A172 (cell line): Measurements from ENCODE around the gene QSOX1. TPM values are rescaled to one million over a fixed set of nuclear protein-coding genes. Genes with fewer than 3 reads are reported as not detected.

ENCODE experiments used
- DNase-seq: peaks from one replicate; pipeline ENCODE4 v3.0.0-alpha.2; 2015; ENCODE audit warnings: low spot score
- total RNA-seq: library from RNA; depleted of rRNA; stranded (reverse); fragments of >200 nt; shearing (Covaris generic); gene quantifications from 2 replicates; pipeline ENCODE4 v1.2.3, GENCODE V29; 2014

QSOX1 gene
- total RNA-seq, 1 experiment from 2014 or later = 273 TPM

- no peak for DNase-seq
Observed at GRCh38 chr1:180170546-180171151, 16.0 kb downstream of the QSOX1 start.

DNA sequence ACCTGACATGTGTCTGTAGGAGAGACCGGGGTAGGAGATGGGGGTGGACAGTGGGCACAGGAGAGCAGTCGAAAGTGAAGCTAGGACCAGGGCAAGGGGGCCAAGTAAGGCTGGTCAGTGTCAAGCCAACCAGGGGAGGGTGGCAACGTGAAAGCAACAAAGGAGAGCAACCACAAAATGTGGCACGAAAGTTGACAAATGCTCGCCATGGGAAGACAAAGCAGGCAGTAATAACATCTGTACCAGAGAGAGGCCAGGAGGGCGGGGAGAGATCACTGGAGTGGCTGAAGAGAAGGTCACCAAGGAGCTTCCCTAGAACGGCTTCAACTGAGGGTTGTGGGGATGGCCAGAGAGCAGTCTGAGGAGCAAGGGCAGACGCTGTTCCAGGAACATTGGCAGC is 17.0 kb downstream of the QSOX1 start:
- no peak for DNase-seq

GRCh38 chr1:180173451-180173850 is 18.8 kb downstream of the QSOX1 start:
- no peak for DNase-seq

DNA sequence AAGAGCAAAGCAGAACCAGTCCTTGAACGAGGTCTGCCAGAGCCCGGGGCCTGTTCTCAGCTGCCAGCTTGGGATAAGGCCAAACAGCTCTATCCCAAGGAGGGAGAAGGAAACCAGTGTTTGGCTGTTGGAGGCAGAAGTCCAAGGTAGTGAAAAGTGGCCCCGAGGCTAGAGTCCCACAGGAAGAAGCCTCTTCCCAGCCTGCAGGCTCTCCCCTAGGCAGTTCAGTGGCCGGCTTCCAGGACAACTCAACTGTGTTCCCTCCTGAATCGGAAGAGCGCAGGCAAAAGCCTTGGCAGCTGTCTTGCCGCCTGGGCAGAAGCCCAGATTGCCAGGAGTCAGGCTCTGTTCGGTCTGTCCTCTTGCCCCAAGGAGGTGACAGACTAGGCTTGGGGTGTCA is 19.3 kb downstream of the QSOX1 start:
- no peak for DNase-seq

DNA sequence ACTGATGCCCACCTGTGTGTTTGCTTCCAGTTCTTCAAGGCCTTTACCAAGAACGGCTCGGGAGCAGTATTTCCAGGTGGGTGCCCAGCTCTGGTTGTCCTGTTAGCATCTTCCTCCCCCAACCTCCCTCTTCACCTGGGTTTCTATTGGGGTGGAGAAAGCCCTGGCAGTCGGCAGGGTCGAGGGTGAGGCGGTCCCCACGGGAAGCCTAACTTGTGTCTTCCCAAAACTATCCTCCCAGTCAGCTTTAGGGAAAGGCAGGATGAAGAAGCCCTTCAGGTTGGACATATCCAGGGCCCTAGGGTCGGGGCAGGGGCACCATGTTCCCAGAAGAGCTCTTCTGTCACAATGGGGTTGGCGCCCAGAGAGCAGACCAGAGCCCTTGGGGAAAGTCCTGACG is 20.6 kb downstream of the QSOX1 start:
- no peak for DNase-seq

DNA sequence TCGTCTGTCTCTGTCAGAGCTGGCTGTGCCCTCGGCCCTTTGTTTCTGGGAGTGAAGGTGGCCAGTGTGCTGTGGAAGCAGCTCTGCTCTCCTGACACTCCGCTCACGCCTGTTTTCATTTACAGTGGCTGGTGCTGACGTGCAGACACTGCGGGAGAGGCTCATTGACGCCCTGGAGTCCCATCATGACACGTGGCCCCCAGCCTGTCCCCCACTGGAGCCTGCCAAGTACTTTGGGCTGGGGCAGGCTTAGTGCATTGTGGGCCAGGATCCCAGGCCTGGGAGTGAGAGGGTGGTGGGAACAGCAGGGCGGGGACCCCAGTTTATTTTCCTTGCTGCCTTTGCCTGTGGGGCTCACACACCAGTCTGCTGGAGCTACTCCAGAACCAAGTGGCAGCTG is 21.1 kb downstream of the QSOX1 start:
- no peak for DNase-seq

DNA sequence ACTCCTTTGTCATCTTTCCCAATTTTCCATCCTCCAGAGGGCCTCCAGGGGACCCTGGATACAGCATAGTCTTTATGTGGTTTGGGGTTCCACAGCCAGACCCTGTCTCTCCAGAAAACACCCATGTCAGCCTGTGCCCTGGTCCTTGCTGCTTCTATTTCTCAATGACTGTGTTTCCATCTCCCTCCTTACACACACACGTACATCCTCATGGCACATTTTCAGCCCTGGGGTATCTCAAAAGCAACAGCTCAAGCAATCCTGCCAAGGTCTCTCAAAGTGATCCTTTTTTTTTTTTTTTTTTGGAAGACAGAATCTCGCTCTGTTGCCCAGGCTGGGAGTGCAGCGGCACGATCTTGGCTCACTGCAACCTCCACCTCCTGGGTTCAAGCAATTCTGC is 22.3 kb downstream of the QSOX1 start:
- no peak for DNase-seq

DNA sequence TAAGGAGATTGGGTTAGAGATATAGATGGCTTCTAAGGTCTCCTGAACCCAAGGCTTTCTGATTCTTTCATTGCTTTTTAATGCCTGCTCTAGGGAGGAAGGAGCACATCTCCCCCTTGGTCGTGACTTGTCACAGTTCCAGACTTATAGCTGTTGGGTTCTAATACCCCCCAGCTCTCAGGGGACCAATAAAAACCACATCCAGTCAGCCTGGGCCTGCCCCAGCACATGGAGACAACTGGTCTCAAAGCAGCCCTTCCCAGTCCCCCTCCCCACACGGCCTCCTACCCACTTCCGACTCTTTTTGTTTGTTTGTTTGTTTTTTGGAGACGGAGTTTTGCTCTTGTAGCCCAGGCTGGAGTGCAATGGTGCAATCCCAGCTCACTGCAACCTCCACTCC is 23.3 kb downstream of the QSOX1 start:
- DNase-seq = no peak

- peak; percentile 49 for DNase-seq
Observed at GRCh38 chr1:180178511-180179161, 24.0 kb downstream of the QSOX1 start.

DNA sequence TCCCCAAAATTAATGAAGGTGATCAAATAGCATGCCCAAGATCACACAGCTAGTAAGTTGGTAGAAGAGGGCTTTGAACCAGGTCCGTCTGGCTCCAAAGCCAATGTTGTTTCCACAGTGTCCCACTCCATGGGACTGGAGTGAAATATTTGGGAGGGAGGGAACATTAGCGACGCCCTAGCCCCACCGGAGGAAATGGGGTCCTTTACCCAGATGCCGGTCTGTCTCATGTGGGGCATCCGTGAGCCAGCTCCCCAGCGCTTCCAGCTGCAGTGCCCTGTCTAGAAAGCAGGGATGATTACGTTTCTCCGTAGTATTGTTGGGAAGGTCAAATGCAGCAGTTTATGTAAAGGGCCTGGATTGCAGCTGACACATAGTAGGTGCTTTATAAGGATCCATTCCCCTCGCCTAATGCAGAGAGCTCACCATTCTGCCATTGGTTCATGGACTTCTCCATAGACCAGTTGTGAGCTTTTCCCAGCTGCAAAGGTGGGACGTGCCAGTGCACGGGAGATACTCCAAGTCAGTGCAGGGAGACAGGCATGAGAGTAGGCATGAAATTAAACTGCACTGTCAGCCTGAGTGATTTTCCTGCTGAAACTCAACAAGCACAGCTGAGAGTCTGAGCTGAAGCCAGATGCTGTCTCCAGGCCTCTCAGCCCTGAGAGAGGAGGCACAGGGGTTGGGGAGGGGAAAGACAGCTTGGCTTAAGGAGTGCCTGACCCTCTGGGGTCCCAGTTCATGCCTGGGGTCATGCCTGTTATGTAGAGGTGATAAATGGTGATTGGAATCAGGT is 24.7 kb downstream of the QSOX1 start:
- no peak for DNase-seq

- DNase-seq = peak; percentile 33
Observed at GRCh38 chr1:180181048-180181447, 26.4 kb downstream of the QSOX1 start.

DNA sequence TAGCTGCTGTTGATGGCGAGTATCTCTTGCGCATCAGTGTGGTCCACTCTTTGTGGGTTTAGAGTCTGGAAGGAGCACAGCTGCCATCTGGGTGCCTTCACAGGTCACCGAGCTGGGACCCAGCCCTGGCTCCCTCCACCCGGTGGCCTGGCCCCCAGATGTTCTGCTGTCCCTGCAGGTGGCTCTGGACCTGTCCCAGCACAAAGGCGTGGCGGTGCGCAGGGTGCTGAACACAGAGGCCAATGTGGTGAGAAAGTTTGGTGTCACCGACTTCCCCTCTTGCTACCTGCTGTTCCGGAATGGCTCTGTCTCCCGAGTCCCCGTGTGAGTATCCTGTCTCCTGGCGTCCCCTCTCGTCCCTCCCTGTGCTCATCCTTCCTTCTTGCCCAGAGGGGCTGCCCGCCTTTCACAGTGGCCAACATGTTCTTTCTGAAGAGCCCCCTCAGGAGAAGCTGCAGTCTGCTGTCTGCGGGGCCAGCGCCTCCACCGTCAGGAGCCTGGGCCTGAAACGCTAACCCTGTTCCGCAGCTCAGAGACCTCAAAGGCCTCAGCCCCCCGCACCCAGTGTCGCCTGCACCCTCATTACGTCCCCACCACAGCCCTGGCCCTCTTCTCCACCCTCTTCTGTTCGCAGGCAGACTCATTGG is 27.4 kb downstream of the QSOX1 start:
- DNase-seq = no peak

DNA sequence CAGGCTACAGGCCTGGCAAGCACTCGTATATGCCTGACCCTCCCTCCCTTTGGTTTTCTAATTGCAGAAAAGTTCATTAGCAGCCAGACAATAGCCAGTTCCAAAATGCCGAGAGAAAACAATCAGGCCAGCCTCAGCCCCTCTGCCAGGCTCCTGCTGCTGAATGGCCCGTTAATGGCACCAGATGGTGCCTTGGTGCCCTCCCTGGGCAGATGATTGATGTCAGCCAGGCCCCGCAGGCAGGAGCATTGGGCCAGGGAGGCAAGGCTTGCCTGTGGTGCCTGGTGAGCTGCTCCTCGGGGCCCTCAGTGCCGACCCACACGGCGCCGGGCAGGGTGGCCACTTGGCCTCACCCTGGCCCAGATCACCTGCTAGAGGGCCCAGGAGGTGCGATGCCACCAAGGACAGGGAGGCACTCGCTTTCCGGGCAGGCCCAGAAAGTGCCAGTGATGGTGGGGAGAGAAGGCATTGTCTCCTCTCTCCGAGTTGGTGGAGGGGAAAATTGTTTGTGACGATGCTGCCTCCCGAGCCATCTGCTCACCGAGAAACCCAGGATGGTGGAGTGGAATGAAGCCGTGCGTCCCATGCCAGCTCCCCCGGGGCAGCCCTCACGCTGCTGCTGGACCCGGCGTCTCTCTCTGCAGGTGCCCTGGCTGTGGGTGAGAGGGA is 28.1 kb downstream of the QSOX1 start:
- DNase-seq = no peak

DNA sequence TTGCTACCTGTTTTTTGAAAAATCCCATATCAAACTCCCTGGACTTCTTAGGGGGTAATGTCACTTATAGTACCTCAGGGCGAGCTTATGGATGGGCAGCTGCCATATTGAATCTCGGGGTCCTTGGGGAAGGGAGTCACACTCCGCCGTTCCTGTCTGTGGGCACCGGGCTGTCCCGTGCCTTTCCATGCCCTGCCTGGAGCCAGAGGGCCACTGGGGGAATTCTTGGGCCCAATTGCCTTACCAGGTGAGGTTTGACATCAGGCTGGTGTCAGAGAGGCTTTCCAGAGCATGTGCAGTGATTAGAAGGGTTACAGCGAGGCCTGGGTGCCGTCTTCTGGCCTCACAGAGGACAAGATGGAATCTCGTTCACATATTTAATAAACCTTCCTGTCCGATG is 28.8 kb downstream of the QSOX1 start:
- no peak for DNase-seq

DNA sequence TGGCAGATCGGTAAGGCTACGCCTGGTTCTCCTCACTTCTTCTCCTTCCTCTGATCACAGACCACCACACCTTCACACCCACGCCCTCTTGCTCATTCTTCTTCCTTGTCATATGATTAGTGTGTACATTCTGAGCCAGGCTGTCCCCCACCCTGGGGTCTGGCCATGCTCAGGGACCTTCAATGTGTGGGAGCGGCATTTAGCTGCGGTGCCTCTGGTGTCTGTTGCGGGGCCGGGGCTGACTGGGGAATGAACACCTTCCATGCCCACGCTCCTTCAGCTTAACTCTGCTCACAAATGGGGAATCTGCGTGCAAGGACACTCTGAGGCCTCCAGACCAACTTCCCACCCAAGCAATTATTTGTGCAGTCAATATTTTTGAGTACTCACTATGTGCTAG is 29.4 kb downstream of the QSOX1 start:
- no peak for DNase-seq

DNA sequence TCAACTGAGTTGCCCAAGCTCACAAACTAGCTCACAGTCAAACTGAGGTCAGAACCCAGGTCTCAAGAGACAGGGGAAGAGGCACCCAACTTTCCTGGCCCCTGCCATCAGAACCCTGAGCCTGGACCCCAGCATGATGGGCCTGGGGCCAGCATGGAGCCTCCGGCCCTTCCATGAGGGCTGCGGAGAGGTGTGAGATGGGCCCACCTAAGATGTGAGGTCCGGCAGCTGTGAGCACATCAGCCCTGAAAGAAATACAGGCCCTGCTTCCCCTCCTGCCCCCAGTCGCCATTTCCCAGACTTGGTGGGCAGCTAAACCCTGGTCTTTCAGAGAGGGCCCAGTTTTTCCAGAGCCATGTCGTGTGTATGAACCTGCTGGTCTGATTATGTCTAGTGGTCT is 30.6 kb downstream of the QSOX1 start:
- DNase-seq = no peak

- no peak for DNase-seq
Observed at GRCh38 chr1:180185971-180186645, 31.4 kb downstream of the QSOX1 start.

DNA sequence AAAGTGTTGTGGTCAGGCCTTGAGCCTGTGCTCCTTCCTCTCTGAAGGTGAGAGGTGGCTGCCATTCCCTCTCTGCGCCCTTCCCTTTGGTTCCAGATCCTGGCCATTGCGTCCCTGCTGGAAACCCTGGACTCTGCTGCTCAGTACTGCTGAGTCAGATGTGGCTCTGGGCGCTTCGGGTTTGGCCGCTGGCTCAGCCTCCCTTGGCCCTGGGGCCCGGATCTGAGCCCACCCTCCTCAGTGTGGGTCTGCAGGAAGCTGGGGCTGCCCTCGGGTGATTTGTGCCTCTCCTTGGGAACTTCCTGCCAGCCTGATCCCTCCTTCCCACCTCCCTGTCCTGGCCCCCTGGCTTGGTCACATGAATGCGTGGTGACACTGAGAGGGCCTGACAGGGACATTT is 32.2 kb downstream of the QSOX1 start:
- DNase-seq = no peak

DNA sequence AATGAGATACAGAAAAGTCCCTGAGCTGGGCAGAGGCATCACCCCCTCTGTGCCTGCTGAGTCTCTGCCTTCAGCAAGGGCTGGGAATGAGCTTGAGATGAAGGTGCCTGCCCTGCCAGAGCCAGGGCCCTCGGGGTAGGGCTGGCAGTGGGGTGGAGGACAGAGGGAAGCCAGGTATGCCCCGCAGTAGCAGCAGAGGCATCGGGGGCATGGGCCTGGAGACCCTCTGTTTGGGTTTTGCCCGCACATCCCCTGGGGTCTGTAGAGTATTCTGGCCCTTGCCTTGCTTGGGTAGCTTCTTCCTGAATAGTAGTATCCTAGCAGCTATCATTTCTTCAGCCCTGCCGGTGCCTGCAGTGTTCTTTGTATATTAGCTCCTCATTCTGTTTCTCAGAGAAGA is 33.0 kb downstream of the QSOX1 start:
- DNase-seq = no peak

GRCh38 chr1:180188091-180188506 is 33.4 kb downstream of the QSOX1 start:
- DNase-seq = peak; percentile 84

DNA sequence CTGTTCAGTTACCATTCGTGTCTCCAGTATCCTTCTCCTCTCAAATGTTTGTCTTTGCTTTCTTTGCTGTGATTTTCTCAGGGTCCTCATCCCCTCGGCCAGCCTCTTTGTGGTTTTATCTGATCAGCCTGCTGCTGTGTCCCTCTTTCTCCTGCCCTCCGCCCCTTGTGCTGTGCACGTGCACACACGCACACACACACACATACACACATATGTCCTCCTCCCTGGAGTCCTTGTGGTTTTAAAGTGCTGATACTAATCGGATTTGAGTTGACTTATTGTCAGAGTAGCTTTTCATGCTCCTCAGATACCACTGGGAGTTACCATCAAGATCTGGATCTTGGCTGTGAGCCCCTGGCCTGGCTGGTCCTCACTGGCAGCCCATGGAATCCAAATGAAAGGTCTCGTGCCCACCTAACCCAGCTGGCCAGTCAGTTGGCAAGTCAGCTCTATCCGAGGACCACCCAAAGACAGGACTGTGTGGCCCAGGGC is 34.1 kb downstream of the QSOX1 start:
- DNase-seq = no peak
